NCI-H1694 treated with DMSO at 0.1 percent for 48 hours (cell line): ENCODE results near the gene MB.
"Not testable (repeated sequence)": the region's sequence is repeated elsewhere in the genome, so short reads cannot be mapped to it uniquely, and the experiment has no call there.

Experiments used
- DNase-seq: peaks from one replicate; lab custom pipeline; 2025; lab: John Stamatoyannopoulos, UW

MB gene

GRCh38 chr22:35637254-35637653 is 20.1 kb upstream of the MB start:
- no peak for DNase-seq

GRCh38 chr22:35634943-35635540 is 17.9 kb upstream of the MB start:
- DNase-seq = no peak

GRCh38 chr22:35634015-35634414 is 16.9 kb upstream of the MB start:
- no peak for DNase-seq

- DNase-seq = no peak
Measured at GRCh38 chr22:35633520-35633919, 16.4 kb upstream of the MB start.

GRCh38 chr22:35632935-35633334 is 15.8 kb upstream of the MB start:
- no peak for DNase-seq

- DNase-seq = no peak
Measured at GRCh38 chr22:35631597-35631996, 14.5 kb upstream of the MB start.

- DNase-seq = no peak
Measured at GRCh38 chr22:35630891-35631290, 13.8 kb upstream of the MB start.

- DNase-seq = no peak
Measured at GRCh38 chr22:35630387-35630793, 13.3 kb upstream of the MB start.

- no peak for DNase-seq
Measured at GRCh38 chr22:35629406-35630216, 12.5 kb upstream of the MB start.

GRCh38 chr22:35628732-35629131 is 11.6 kb upstream of the MB start:
- DNase-seq = no peak

GRCh38 chr22:35627267-35628041 is 10.3 kb upstream of the MB start:
- DNase-seq = peak; percentile 39

- DNase-seq = no peak
Measured at GRCh38 chr22:35625763-35626432, 8.8 kb upstream of the MB start.

GRCh38 chr22:35624547-35624946 is 7.4 kb upstream of the MB start:
- no peak for DNase-seq

- not testable (repeated sequence) for DNase-seq
Measured at GRCh38 chr22:35623885-35624284, 6.8 kb upstream of the MB start.

- DNase-seq = peak; percentile 5
Measured at GRCh38 chr22:35622191-35622913, 5.2 kb upstream of the MB start.

GRCh38 chr22:35621451-35621850 is 4.3 kb upstream of the MB start:
- no peak for DNase-seq

GRCh38 chr22:35620624-35621251 is 3.6 kb upstream of the MB start:
- DNase-seq = peak; percentile 55

GRCh38 chr22:35619336-35620094 is 2.4 kb upstream of the MB start:
- no peak for DNase-seq

- DNase-seq = no peak
Measured at GRCh38 chr22:35618427-35619223, 1.5 kb upstream of the MB start.

GRCh38 chr22:35616043-35616442 is 1.1 kb downstream of the MB start:
- DNase-seq = no peak
